Iris pigment epithelial cell (primary cell): Measurements from ENCODE around the gene RBM25.
A peak's percentile ranks its signal among the peaks of the same experiment; 100 is the strongest.
"Not testable (repeated sequence)": the region's sequence is repeated elsewhere in the genome, so short reads cannot be mapped to it uniquely, and the experiment has no call there.

Source experiments
- DNase-seq: peaks from one replicate; pipeline ENCODE4 v3.0.0-alpha.2; 2011; ENCODE audit warnings: low read depth

RBM25 gene

DNA sequence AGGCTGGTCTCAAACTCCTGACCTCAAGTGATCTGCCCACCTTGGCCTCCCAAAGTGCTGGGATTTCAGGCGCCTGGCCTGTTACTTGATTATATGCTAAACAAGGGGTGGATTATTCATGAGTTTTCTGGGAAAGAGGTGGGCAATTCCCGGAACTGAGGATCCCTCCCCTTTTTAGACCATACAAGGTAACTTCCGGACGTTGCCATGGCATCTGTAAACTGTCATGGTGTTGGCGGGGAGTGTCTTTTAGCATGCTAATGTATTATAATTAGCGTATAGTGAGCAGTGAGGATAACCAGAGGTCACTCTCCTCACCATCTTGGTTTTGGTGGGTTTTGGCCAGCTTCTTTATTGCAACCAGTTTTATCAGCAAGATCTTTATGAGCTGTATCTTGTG lies 111.5 kb downstream of the RBM25 start:
- DNase-seq, result not testable (repeated sequence)

DNA sequence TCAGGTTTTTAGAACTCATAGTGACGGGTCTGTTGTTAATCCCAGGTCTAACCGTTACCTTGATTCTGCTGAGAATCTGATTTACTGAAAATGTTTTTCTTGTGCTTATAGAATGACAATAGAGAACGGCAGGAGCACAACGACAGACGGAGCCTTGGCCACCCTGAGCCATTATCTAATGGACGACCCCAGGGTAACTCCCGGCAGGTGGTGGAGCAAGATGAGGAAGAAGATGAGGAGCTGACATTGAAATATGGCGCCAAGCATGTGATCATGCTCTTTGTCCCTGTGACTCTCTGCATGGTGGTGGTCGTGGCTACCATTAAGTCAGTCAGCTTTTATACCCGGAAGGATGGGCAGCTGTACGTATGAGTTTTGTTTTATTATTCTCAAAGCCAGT lies 112.4 kb downstream of the RBM25 start:
- DNase-seq, result no peak

DNA sequence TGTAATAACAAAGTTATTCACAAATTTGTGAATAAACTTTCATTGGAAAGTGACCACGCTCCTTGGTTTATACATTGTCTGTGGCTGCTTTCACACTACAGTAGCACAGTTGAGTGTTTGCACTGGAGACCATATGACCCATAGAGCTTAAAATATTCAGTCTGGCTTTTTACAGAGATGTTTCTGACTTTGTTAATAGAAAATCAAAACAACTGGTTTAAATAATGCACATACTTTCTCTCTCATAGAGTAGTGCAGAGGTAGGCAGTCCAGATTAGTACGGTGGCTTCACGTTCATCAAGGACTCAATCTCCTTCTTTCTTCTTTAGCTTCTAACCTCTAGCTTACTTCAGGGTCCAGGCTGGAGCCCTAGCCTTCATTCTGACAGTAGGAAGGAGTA lies 114.2 kb downstream of the RBM25 start:
- DNase-seq, result no peak

DNA sequence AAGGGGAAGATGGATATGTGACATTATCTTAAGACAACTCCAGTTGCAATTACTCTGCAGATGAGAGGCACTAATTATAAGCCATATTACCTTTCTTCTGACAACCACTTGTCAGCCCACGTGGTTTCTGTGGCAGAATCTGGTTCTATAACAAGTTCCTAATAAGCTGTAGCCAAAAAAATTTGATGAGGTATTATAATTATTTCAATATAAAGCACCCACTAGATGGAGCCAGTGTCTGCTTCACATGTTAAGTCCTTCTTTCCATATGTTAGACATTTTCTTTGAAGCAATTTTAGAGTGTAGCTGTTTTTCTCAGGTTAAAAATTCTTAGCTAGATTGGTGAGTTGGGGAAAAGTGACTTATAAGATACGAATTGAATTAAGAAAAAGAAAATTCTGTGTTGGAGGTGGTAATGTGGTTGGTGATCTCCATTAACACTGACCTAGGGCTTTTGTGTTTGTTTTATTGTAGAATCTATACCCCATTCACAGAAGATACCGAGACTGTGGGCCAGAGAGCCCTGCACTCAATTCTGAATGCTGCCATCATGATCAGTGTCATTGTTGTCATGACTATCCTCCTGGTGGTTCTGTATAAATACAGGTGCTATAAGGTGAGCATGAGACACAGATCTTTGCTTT lies 114.9 kb downstream of the RBM25 start:
- peak; percentile 59 for DNase-seq
